ENCODE measurements around the gene TOP1. TPM values are rescaled to one million over a fixed set of nuclear protein-coding genes. Genes with fewer than 3 reads are reported as not detected.

Gene TOP1
- total RNA-seq, 3 donors from 2014 or later (not counting 1 experiment from before 2014, with no cell fraction given), result 32.2 to 36.3 (median 36.3) TPM

DNA sequence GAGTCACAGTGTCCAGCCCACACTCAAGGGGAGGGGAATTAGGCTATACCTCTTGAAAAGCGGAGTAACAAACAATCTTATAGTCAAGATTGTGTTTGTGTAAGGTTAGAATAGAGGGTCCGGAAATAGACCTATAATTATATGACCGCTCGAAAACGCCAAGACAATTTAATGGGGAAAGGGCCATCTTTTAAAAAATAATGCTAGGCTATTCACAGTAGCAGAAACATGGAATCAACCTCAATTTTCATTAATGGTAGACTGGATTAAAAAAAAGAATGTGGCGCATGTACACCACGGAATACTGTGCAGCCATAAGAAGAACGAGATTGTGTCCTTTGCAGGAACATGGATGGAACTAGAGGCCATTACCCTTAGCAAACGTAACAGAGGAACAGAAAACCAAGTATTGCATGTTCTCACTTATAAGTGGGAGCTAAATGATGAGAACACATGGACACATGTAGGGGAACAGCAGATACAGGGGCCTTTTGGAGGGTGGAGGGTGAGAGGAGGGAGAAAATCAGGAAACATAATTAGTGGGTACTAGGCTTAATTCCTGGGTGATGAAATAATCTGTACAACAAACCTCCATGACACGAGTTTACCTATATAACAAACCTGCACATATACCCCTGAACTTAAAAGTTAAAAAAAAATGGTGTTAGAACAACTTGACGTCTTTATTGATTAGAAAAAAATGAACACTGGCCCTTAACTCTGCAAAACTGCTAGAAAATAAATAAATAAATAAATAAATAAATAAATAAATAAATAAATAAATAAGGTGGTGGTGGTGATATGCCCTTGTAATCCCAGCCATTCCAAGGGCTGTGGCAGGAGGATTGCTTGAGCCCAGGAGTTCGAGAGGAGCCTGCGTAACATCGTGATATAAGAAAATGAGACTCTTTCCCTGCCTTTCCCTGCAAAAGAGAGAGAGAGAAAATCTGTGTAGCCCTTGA lies 30.3 kb downstream of the TOP1 start:
- Histone ChIP-seq H3K4me1 (ENCODE audit: control insufficient read depth, insufficient read depth, low read length) (no peaks in the 10 kb centered on the region), H3K27ac (ENCODE audit: low read length) (no peak overlapping the region), H3K9me3 (ENCODE audit: control insufficient read depth, insufficient read depth, low read length) (no peaks in the 10 kb centered on the region), H3K27me3 (ENCODE audit: control insufficient read depth, insufficient read depth, low read length) (no peaks in the 10 kb centered on the region), H3K4me3 (ENCODE audit: low read length) (no peak overlapping the region), H3K36me3 (ENCODE audit: control insufficient read depth, insufficient read depth, low read length) (peaks cover 16% of the 10 kb centered on the region)
- H3K9me3 Mint-ChIP-seq, result no peaks in the 10 kb centered on the region
- WGBS (ENCODE audit: insufficient coverage), result 96% methylated on average over 12 of the region's 14 CpGs
- H3K27me3 Mint-ChIP-seq (ENCODE audit: low read depth in 2 of 2), result no peaks in the 10 kb centered on the region
- ATAC-seq (no peak), DNase-seq (no peak)
- TF ChIP-seq, protein P1, sequence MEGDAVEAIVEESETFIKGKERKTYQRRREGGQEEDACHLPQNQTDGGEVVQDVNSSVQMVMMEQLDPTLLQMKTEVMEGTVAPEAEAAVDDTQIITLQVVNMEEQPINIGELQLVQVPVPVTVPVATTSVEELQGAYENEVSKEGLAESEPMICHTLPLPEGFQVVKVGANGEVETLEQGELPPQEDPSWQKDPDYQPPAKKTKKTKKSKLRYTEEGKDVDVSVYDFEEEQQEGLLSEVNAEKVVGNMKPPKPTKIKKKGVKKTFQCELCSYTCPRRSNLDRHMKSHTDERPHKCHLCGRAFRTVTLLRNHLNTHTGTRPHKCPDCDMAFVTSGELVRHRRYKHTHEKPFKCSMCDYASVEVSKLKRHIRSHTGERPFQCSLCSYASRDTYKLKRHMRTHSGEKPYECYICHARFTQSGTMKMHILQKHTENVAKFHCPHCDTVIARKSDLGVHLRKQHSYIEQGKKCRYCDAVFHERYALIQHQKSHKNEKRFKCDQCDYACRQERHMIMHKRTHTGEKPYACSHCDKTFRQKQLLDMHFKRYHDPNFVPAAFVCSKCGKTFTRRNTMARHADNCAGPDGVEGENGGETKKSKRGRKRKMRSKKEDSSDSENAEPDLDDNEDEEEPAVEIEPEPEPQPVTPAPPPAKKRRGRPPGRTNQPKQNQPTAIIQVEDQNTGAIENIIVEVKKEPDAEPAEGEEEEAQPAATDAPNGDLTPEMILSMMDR (IDR thresholded peaks at IDR 0.05), result no peak
- H3K36me3 Mint-ChIP-seq, result no peaks in the 10 kb centered on the region
- intact Hi-C loops (cut with micrococcal nuclease), result no loop called here
- no peak overlapping the region for H3K27ac Mint-ChIP-seq
- peaks cover 45 to 50% of the 10 kb centered on the region in 2 donors for H3K4me1 Mint-ChIP-seq
- H3K4me3 Mint-ChIP-seq, result no peak overlapping the region

DNA sequence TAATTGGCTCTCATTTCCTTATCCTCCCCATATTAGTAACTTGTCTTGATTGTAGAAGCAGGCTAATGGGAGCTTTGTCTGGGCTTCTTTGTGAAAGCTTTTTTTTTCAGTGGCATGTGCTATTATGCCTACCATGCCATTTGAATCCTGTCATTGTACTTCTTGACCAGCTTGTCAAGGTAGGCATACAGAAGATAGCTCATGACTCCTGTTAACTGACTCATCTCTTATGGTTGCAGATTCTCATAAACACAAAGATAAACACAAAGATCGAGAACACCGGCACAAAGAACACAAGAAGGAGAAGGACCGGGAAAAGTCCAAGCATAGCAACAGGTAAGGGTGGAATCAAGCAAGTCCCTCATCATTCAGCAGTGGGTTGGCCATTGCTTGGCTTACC lies 32.5 kb downstream of the TOP1 start:
- TF ChIP-seq, protein P1 (IDR thresholded peaks at IDR 0.05), result no peak

DNA sequence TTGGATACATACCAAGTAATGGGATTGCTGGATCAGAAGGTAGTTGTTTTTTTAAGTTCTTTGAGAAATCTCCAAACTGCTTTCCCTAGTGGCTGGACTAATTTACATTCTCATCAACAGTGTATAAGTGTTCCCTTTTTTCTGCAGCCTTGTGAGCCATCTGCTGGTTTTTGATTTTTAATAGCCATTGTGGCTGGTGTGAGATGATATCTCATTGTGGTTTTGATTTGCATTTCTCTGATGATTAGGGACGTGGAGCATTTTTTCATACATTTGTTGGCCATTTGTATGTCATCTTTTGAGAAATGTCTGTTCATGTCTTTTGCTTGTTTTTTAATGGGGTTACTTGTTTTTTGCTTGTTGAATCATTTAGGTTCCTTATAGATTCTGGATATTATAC lies 34.8 kb downstream of the TOP1 start:
- Histone ChIP-seq H3K4me1 (ENCODE audit: control insufficient read depth, insufficient read depth, low read length) (no peaks in the 10 kb centered on the region), H3K4me3 (ENCODE audit: low read length) (no peak overlapping the region), H3K27ac (ENCODE audit: low read length) (no peak overlapping the region), H3K9me3 (ENCODE audit: control insufficient read depth, insufficient read depth, low read length) (no peaks in the 10 kb centered on the region), H3K27me3 (ENCODE audit: control insufficient read depth, insufficient read depth, low read length) (no peaks in the 10 kb centered on the region), H3K36me3 (ENCODE audit: control insufficient read depth, insufficient read depth, low read length) (peaks cover 19% of the 10 kb centered on the region)
- Mint-ChIP-seq H3K4me1 (peaks cover 47 to 49% of the 10 kb centered on the region in 2 donors), H3K4me3 (no peak overlapping the region), H3K27me3 (ENCODE audit: low read depth in 2 of 2) (no peaks in the 10 kb centered on the region), H3K36me3 (peaks cover 6% of the 10 kb centered on the region), H3K27ac (no peak overlapping the region), H3K9me3 (no peaks in the 10 kb centered on the region)
- 5% methylated on average over 1 of the region's 1 CpG for WGBS (ENCODE audit: insufficient coverage)
- intact Hi-C loops (cut with micrococcal nuclease), result no loop called here
- TF ChIP-seq, protein P1 (IDR thresholded peaks at IDR 0.05), result no peak
- DNase-seq, result no peak
- no peak for ATAC-seq

More for the DNA sequence above, 32.5 kb downstream of the TOP1 start:
- H3K4me1 Mint-ChIP-seq, result peaks cover 40 to 49% of the 10 kb centered on the region in 2 donors
- no peak overlapping the region for H3K27ac Mint-ChIP-seq
- H3K27ac ChIP-seq (ENCODE audit: low read length), result no peak overlapping the region
- H3K9me3 ChIP-seq (ENCODE audit: control insufficient read depth, insufficient read depth, low read length), result no peaks in the 10 kb centered on the region
- DNase-seq, result no peak
- intact Hi-C loops (cut with micrococcal nuclease), result no loop called here
- H3K9me3 Mint-ChIP-seq, result no peaks in the 10 kb centered on the region
- H3K4me1 ChIP-seq (ENCODE audit: control insufficient read depth, insufficient read depth, low read length), result no peaks in the 10 kb centered on the region
- H3K4me3 ChIP-seq (ENCODE audit: low read length), result no peak overlapping the region
- H3K27me3 Mint-ChIP-seq (ENCODE audit: low read depth in 2 of 2), result no peaks in the 10 kb centered on the region
- H3K4me3 Mint-ChIP-seq, result no peak overlapping the region
- no peak for ATAC-seq
- WGBS (ENCODE audit: insufficient coverage), result 100% methylated on average over 3 of the region's 3 CpGs
- no peaks in the 10 kb centered on the region for H3K36me3 Mint-ChIP-seq
- no peaks in the 10 kb centered on the region for H3K27me3 ChIP-seq (ENCODE audit: control insufficient read depth, insufficient read depth, low read length)
- H3K36me3 ChIP-seq (ENCODE audit: control insufficient read depth, insufficient read depth, low read length), result peaks cover 19% of the 10 kb centered on the region
